Putamen (tissue), 1 donor: ENCODE measurements around the gene PDE6A.
"Not testable (repeated sequence)": the region's sequence is repeated elsewhere in the genome, so short reads cannot be mapped to it uniquely, and the experiment has no call there.

Source experiments
- DNase-seq: peaks from one replicate; pipeline ENCODE4 v3.0.0-alpha.2; 2016; ENCODE audit warnings: low spot score

PDE6A gene

GRCh38 chr5:149951138-149951749 lies 6.7 kb upstream of the PDE6A start:
- no peak for DNase-seq

DNA sequence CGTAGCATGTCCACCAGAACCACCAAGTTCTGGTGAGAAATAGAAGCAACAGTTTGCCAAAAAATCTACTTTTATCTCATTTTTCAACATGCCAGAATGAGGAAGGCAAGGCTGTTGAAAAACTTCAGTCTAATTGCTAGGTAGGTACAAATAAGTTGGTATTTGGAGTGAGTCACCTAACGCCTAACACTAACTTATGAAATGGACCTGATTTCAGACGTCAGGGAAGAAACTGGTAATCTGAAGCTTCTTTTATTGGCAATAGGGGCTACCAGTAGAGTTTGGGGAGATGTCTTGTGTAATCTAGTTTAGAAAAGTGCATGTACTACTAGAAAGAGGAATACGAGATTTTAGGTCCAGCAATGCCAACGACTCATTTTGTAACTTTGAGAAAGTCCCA lies 4.4 kb upstream of the PDE6A start:
- no peak for DNase-seq

DNA sequence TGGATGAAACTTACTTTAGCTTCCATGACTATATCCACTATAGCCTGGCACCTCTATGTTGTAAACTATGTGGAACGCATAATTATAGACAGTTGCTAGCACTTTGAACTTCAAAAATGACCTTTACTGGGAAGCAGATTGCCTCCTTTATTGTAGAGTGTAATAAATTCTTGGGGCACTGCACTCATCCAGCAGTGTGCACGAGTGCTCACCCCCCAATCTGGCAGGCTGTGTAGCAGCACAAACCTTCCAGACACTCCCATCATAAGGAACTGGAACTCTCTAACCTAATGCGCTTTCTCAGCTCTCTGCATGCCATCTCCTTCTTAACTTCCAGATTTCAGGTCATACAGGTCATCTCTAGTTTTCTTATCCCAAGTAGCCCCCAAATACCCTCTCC lies 1.5 kb upstream of the PDE6A start:
- DNase-seq, result no peak

- DNase-seq, result not testable (repeated sequence)
Observed at GRCh38 chr5:149943177-149943949, 1.2 kb downstream of the PDE6A start.

DNA sequence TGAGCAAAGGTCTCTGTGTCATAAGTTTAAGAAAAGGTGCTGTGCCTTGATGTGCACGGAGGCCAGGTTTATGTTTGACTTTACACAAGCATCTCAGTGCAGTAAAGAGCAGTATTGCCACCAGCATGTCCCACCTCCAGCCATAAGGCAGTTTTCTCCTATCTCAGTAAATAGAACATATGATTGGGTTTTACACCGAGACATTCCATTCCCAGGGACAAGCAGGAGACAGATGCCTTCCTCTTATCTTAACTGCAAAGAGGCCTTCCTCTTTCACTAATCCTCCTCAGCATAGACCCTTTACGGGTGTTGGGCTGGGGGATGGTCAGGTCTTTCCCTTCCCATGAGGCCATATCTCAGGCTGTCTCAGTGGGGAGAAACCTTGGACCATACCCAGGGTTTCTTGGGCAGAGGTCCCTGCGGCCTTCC lies 1.8 kb downstream of the PDE6A start:
- not testable (repeated sequence) for DNase-seq

DNA sequence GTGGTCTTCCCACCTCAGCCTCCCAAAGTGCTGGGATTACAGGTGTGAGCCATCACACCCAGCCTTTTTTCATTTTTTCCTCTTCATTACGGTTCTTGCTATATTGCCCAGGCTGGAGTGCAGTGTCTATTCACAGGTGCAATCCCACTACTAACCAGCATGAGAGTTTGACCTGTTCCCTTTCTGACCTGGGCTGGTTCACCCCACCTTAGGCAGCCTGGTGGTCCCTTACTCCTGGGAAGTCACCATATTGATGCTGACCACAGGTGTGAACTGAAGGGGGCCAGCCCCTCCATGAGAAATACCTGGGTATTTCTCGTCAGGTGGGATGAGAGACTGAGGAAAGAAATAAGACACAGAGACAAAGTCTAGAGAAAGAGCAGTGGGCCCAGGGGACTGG lies 2.4 kb downstream of the PDE6A start:
- DNase-seq, result no peak

GRCh38 chr5:149941795-149942194 lies 2.8 kb downstream of the PDE6A start:
- no peak for DNase-seq

GRCh38 chr5:149940941-149941644 lies 3.5 kb downstream of the PDE6A start:
- no peak for DNase-seq

- DNase-seq, result no peak
Observed at GRCh38 chr5:149940077-149940574, 4.5 kb downstream of the PDE6A start.

DNA sequence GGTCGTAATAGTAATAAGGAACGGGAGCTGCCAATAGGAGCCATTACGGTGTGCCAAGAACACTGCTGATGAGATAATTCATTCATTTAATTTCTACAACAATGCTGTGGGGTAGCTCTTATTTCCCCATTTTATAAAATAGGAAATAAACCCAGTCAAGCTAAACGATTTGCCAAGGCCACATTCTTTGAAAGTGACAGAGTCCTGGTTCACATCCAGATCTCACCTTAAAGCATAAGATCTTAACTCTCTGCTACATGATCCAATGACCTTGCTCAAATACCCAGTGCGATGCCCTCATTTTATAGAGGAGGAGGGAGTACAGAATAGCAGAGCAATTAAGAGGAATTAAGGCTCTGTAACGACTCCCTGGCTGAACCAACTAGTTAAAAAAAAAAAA lies 5.0 kb downstream of the PDE6A start:
- DNase-seq, result no peak

GRCh38 chr5:149938791-149939358 lies 5.7 kb downstream of the PDE6A start:
- no peak for DNase-seq

DNA sequence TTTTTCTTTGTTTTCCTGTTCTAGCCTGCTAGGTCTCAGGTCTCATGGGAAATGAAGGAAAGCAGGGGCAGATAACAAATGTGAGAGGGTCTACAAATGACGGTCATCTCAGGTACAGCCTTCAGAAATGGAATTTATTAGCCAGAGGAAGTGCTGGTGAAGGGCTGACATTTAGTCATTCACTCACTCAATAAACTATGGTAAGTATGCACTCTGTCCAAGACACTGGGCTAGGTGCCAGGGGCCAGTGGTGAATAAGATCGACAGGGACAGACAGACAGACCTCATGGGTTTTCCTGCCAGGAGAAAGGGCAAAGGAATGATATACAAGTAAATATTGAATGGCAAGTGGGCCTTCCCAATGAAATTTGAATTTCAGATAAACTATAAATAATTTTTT lies 6.3 kb downstream of the PDE6A start:
- no peak for DNase-seq

- DNase-seq, result no peak
Observed at GRCh38 chr5:149937610-149938009, 7.0 kb downstream of the PDE6A start.

GRCh38 chr5:149936700-149937091 lies 7.9 kb downstream of the PDE6A start:
- no peak for DNase-seq

DNA sequence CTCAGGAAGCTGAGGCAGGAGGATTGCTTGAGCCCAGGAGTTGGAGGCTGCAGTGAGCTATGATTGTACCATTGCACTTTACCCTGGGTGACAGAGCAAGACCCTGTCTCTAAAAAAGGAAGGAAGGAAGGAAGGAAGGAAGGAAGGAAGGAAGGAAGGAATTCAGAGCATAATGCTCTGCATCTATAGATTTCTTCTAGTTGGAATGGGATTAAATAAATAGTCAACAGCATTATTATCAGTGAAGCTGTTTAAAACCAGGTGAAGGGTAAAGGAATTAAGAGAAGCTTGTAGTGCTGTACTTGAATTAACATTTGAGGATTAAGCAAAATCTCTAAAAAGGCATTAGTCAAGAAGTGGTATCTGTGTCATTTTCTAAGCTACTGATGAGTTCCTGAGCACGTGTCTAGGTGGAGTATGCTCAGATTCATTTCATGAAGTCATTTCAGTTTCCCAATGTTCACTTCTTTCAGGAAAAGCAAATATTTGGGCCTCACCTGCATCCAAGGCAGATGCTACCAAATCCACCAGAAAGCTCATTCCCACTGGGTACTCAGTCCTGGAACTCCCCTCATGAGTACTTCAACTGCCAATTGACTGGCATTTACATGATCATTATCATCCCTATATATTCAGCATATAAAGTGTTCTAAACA lies 8.4 kb downstream of the PDE6A start:
- no peak for DNase-seq

- DNase-seq, result no peak
Observed at GRCh38 chr5:149935431-149935901, 9.1 kb downstream of the PDE6A start.

DNA sequence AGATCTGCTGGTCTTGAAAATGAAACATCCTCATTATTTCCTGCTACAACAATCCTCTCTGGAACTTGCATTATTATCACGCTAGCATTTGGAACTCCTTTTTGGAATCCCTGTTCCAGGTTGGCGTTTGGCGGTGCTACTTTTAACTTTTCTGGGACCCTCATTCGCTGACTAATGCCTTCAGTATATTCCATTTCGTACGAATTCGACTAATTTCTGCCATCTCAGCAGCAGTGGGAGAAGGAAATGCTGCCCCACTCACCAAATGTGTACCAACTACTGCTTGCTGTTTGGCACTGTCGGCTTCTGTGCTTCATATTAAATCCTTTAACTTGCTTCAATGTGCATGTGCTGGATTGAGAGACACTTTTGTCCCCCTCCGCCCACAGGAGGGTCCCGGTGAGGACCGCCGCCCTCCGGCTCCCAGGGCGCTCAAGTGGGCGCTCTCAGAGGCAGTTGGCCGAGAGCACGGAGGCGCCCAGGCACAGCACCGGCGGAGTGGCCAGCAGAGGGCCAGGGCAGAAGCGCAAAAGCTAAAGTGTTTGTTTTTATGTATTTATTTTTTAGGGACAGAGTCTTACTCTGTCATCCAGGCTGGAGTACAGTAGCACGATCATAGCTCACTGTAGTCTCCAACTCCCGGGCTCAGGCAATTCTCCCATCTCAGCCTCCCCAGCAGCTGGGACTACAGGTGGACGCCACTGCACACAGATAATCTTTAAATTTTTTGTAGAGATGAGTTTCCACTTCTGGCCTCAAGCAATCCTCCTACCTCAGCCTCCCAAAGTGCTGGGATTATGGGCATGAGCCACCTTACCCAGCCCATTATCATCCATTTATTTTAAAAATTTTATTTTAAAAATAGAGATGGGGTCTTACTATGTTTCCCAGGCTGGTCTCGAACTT lies 11.9 kb downstream of the PDE6A start:
- DNase-seq, result no peak

DNA sequence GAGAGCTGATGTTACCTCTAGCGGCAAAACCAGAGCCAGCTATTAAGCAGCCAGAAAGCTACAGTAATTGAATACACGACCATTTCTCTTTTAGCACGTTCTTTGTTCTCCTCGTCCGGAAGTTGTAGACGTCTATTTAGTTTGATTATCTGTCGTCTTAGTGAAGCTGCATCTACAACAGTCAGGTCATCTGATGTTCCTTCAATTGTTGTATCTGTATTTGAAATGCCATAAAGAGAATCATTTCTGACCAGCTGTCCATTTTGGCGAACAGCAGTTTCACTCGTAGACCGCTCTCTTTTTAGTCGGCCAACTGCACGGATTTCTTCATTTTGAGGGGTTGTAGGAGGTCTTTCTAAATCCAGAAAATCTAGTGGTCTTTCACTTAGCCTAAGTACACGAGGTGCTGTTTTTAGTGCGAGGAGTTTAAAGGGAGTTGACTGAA lies 12.6 kb downstream of the PDE6A start:
- DNase-seq, result no peak

DNA sequence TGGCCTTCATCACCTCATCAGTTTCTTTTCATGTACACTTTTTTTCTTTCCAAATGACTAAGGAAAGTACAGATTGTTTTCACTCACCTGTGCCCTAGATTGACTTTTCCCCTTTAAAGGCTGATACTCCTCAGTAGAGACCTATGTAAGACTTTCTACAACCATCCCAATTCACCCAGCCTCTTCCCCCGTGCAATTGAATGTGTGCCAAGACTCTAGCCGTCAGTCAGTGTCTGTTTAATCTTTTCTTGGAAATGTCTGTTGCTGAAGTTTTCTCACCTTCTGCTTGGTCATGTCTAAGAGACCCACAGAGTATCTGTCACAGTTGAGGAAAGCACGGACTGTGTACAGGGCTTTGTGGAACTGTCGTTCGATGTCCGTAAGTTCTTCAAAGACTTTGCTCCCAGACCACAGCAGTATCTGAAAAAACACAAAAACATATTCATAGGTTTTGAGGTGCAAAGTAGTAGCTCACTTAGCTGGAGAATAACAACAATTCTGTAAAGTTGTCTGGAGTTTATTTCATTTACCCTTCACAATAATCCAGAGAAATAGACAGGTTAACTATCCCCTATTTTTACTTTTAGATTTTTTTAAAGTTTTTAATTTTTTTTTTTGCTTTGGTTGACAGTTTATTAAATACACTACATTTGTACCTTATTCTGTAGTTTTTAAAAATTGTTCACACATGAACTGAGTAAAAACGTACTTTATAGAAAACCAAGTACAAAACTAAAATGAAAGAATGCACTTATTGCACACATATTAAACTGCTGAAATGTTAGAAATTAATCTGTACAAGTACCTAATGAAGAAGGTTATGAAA lies 13.6 kb downstream of the PDE6A start:
- no peak for DNase-seq
